Gastroesophageal sphincter (tissue), 4 donors: ENCODE results near the gene STAT5B. TPM values are rescaled to one million over a fixed set of nuclear protein-coding genes. Genes with fewer than 3 reads are reported as not detected.
"Not testable (repeated sequence)": the region's sequence is repeated elsewhere in the genome, so short reads cannot be mapped to it uniquely, and the experiment has no call there.

ENCODE experiments used
- ATAC-seq: fragments of 150-250 bp; one replicate; pipeline ENCODE4 v1.9.1; 2016; ENCODE audit warnings: mild to moderate bottlenecking, moderate library complexity
- H3K27ac ChIP-seq, 4 donors: fragments of 200-600 bp; sonication (generic) in 3 of 4; 1 replicate in 3 of 4; 2 replicates in 1 of 4; pipeline ENCODE4 v1.5.1; 2016 to 2019
- H3K27me3 ChIP-seq: fragments of 200-600 bp; sonication (generic); one replicate; pipeline ENCODE4 v1.5.1; 2019
- H3K36me3 ChIP-seq, 2 donors: fragments of 200-600 bp; sonication (generic); one replicate each; pipeline ENCODE4 v1.5.1; 2019; ENCODE audit warnings: control low read depth in 1 of 2
- H3K4me1 ChIP-seq, 3 donors: fragments of 200-600 bp; sonication (generic); 1 replicate in 2 of 3; 2 replicates in 1 of 3; pipeline ENCODE4 v1.5.1; 2016 to 2019; ENCODE audit warnings: control low read depth in 2 of 3
- H3K4me3 ChIP-seq, 2 donors: fragments of 200-600 bp; sonication (generic); one replicate each; pipeline ENCODE4 v1.5.1; 2019; ENCODE audit warnings: mild to moderate bottlenecking in 1 of 2, moderate library complexity in 1 of 2
- H3K9me3 ChIP-seq, 3 donors: fragments of 200-600 bp; sonication (generic); one replicate each; pipeline ENCODE4 v1.5.1; 2017 to 2019; ENCODE audit warnings: control low read depth in 2 of 3
- CTCF ChIP-seq, 4 experiments: fragments of 200-600 bp in 2 of 4; fragments of 450-650 bp in 2 of 4; sonication (generic) in 1 of 4; IDR thresholded peaks; one replicate each; pipeline ENCODE4 v1.5.1; 2017 to 2019; ENCODE audit warnings: antibody characterized with exemption in 4 of 4, mild to moderate bottlenecking in 2 of 4, moderate library complexity in 2 of 4
- EP300 ChIP-seq: sonication (generic); formaldehyde crosslinking; IDR thresholded peaks from one replicate; pipeline ENCODE4 v1.6.1; 2017; ENCODE audit warnings: antibody characterized with exemption, mild to moderate bottlenecking
- POLR2A ChIP-seq, 2 donors: fragments of 450-650 bp; IDR thresholded peaks; one replicate each; pipeline ENCODE4 v1.6.1; 2017; ENCODE audit warnings: antibody characterized with exemption in 2 of 2, mild to moderate bottlenecking in 2 of 2, moderate library complexity in 1 of 2
- POLR2AphosphoS5 ChIP-seq: sonication (generic); formaldehyde crosslinking; IDR thresholded peaks from one replicate; pipeline ENCODE4 v1.6.1; 2017; ENCODE audit warnings: antibody characterized with exemption
- WGBS, 2 donors: methylation state at CpG; one replicate each; pipeline ENCODE4 v1.1.5; 2018; ENCODE audit warnings: low coverage in 1 of 2; 5-methylcytosine and 5-hydroxymethylcytosine counted together
- total RNA-seq, 4 donors: library from RNA; depleted of rRNA; stranded (reverse); fragments of >200 nt; gene quantifications; one replicate each; pipeline ENCODE4 v1.1.0, GENCODE V29; 2016

STAT5B gene
- total RNA-seq, 4 donors from 2014 or later: 73.3 to 98.3 (median 95.6) TPM

GRCh38 chr17:42240201-42240600 is 36.0 kb downstream of the STAT5B start:
- H3K9me3 ChIP-seq: no peaks in the 10 kb centered on the region
- no peaks in the 10 kb centered on the region for H3K27me3 ChIP-seq
- H3K27ac ChIP-seq: no peak overlapping the region
- H3K36me3 ChIP-seq: no peaks in the 10 kb centered on the region
- 59 to 72% methylated on average over 4 to 5 of the region's 5 CpGs for WGBS, 2 donors
- H3K4me3 ChIP-seq: no peak overlapping the region
- ATAC-seq: no peak
- H3K4me1 ChIP-seq: peaks cover 0 to 22% (median 0%) of the 10 kb centered on the region in 3 donors
- TF ChIP-seq POLR2A (IDR thresholded peaks at IDR 0.05): no peak
- no peak for TF ChIP-seq POLR2AphosphoS5

DNA sequence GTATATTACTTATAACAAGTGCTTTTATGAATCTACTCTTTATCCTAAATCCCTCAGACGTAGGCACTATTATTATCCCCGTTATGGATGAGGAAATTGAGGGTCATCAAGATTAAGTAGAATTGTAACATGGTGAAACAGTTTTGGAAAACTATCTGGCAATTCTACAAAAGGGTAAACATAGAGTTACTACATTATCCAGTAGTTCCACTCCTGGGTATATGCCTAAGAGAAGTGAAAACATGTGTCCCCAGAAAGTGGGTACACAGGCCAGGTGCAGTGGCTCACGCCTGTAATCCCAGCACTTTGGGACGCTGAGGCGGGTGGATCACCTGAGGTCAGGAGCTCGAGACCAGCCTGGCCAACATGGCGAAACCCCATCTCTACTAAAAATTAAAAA is 36.6 kb downstream of the STAT5B start:
- 83 to 86% methylated on average over 7 of the region's 7 CpGs for WGBS, 2 donors
- H3K4me3 ChIP-seq, H3K27me3 ChIP-seq, H3K27ac ChIP-seq, H3K9me3 ChIP-seq, H3K36me3 ChIP-seq, ATAC-seq: not testable (repeated sequence)
- peaks cover 0 to 25% (median under 1%) of the 10 kb centered on the region in 3 donors for H3K4me1 ChIP-seq

DNA sequence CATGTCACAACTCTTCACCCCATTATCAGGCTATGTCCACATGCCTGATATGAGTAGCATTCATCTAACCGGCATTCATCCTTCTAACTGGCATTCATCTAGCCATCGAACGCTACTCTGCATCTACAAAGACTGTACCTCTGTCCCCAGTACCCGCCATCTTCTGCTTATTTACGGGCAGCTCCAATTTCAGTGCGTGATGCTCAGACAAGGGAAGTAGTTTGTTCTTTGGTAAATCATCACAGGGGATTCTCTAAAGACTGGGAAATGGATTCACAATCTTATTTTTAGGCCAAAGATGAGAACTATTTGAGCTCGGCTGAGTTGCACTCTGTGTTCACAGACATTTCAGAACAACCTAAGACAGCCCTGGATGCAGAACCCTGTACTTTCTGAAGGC is 39.4 kb downstream of the STAT5B start:
- Histone ChIP-seq H3K4me1 (peaks cover 0 to 28% (median 9%) of the 10 kb centered on the region in 3 donors), H3K4me3 (no peak overlapping the region), H3K9me3 (no peaks in the 10 kb centered on the region), H3K27me3 (no peaks in the 10 kb centered on the region), H3K27ac (no peak overlapping the region), H3K36me3 (no peaks in the 10 kb centered on the region)
- TF ChIP-seq EP300: no peak
- TF ChIP-seq POLR2AphosphoS5: no peak
- TF ChIP-seq CTCF (IDR thresholded peaks at IDR 0.05): no peak
- 84 to 89% methylated on average over 7 of the region's 7 CpGs for WGBS, 2 donors
- ATAC-seq: no peak

DNA sequence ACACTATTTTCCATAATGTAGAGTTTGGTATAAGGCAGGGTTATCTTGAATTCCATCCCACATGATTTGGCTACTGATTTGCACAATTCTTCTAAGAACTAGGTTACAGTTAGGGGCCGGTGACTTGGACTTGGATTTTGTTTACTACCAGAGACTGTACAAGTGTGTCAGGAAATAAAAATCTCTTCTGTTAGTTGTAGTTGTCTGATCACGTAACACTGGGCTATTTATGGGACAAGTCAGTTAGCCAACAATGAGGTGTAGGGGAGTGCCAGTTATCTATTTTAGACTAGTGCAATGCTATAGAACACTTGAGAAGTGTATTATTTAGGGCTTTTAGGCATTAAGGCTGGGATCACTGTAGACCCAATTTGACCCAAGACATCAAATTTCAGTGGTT is 42.2 kb downstream of the STAT5B start:
- WGBS, 2 donors: 11 to 45% methylated on average over 2 of the region's 2 CpGs
- H3K9me3 ChIP-seq: no peaks in the 10 kb centered on the region
- H3K36me3 ChIP-seq: peaks cover 0 to 13% of the 10 kb centered on the region in 2 donors
- TF ChIP-seq EP300 (no peak), POLR2A (IDR thresholded peaks at IDR 0.05) (no peak), POLR2AphosphoS5 (no peak), CTCF (IDR thresholded peaks at IDR 0.05) (no peak)
- H3K4me1 ChIP-seq: peaks cover 0 to 22% (median 9%) of the 10 kb centered on the region in 3 donors
- peak; percentile 31 for ATAC-seq
- no peak overlapping the region for H3K4me3 ChIP-seq
- H3K27ac ChIP-seq: no peak overlapping the region
- no peaks in the 10 kb centered on the region for H3K27me3 ChIP-seq

GRCh38 chr17:42233156-42233555 is 43.0 kb downstream of the STAT5B start:
- H3K27me3 ChIP-seq: no peaks in the 10 kb centered on the region
- WGBS, 2 donors: 90% methylated on average over 3 to 5 of the region's 5 CpGs
- H3K36me3 ChIP-seq: peaks cover 0 to 21% of the 10 kb centered on the region in 2 donors
- no peak overlapping the region for H3K27ac ChIP-seq
- H3K4me3 ChIP-seq: no peak overlapping the region
- no peaks in the 10 kb centered on the region for H3K9me3 ChIP-seq
- TF ChIP-seq POLR2AphosphoS5 (no peak), CTCF (IDR thresholded peaks at IDR 0.05) (no peak), POLR2A (IDR thresholded peaks at IDR 0.05) (no peak), EP300 (no peak)
- H3K4me1 ChIP-seq: peaks cover 0 to 24% (median 9%) of the 10 kb centered on the region in 3 donors
- no peak for ATAC-seq

- WGBS, 2 donors: 87 to 93% methylated on average over 3 to 5 of the region's 5 CpGs
- ATAC-seq: no peak
- Histone ChIP-seq H3K27ac (no peak overlapping the region), H3K36me3 (peaks cover 0 to 41% of the 10 kb centered on the region in 2 donors), H3K27me3 (no peaks in the 10 kb centered on the region), H3K9me3 (no peaks in the 10 kb centered on the region), H3K4me1 (peaks cover 0 to 37% (median 9%) of the 10 kb centered on the region in 3 donors), H3K4me3 (no peak overlapping the region)
- no peak for TF ChIP-seq POLR2AphosphoS5
- no peak for TF ChIP-seq EP300
- TF ChIP-seq CTCF (IDR thresholded peaks at IDR 0.05): no peak
- TF ChIP-seq POLR2A (IDR thresholded peaks at IDR 0.05): no peak
Observed at GRCh38 chr17:42230225-42230624, 46.0 kb downstream of the STAT5B start.
